Liver (tissue), 9 donors: Measurements from ENCODE around the gene CEACAM18. TPM values are rescaled to one million over a fixed set of nuclear protein-coding genes. Genes with fewer than 3 reads are reported as not detected.

Experiments
- DNase-seq: peaks from one replicate; pipeline ENCODE4 v3.0.0-alpha.2; 2017; ENCODE audit warnings: low spot score
- H3K27ac ChIP-seq, 2 donors: one replicate each; pipeline ENCODE4 v1.7.0; 2013; ENCODE audit warnings: inconsistent platforms in 2 of 2, low read length in 2 of 2, control low read depth in 1 of 2, low read depth in 1 of 2, mild to moderate bottlenecking in 1 of 2
- H3K27me3 ChIP-seq, 4 donors: one replicate each; pipeline versions ENCODE4 v1.6.1 to v1.7.0; 2013; ENCODE audit warnings: low read length in 3 of 4, inconsistent platforms in 1 of 4, mild to moderate bottlenecking in 1 of 4, moderate library complexity in 1 of 4; ENCODE audit not compliant: control insufficient read depth in 4 of 4, insufficient read depth in 4 of 4
- H3K36me3 ChIP-seq, 4 donors: one replicate each; pipeline versions ENCODE4 v1.6.1 to v1.7.0; 2013; ENCODE audit warnings: low read length in 3 of 4, mild to moderate bottlenecking in 3 of 4, low read depth in 1 of 4, moderate library complexity in 1 of 4; ENCODE audit not compliant: control insufficient read depth in 4 of 4, insufficient read depth in 3 of 4
- H3K4me1 ChIP-seq, 4 donors: one replicate each; pipeline versions ENCODE4 v1.6.1 to v1.7.0; 2013; ENCODE audit warnings: low read length in 3 of 4, mild to moderate bottlenecking in 3 of 4, moderate library complexity in 1 of 4; ENCODE audit not compliant: control insufficient read depth in 4 of 4, insufficient read depth in 4 of 4
- H3K4me3 ChIP-seq, 3 donors: one replicate each; pipeline versions ENCODE4 v1.6.1 to v1.7.0; 2013; ENCODE audit warnings: low read length in 3 of 3, control low read depth in 1 of 3, low read depth in 1 of 3, mild to moderate bottlenecking in 1 of 3
- H3K9ac ChIP-seq, 2 donors: one replicate each; pipeline ENCODE4 v1.7.0; 2013; ENCODE audit warnings: low read length in 2 of 2, mild to moderate bottlenecking in 2 of 2, moderate library complexity in 2 of 2, control low read depth in 1 of 2, low read depth in 1 of 2
- H3K9me3 ChIP-seq, 4 donors: one replicate each; pipeline versions ENCODE4 v1.6.1 to v1.7.0; 2013; ENCODE audit warnings: low read length in 3 of 4; ENCODE audit not compliant: control insufficient read depth in 4 of 4
- EGR1 ChIP-seq, 2 donors: IDR thresholded peaks; 2 replicates each; pipeline ENCODE4 v1.6.1; 2016 to 2018; ENCODE audit warnings: antibody characterized with exemption in 2 of 2, low read depth in 2 of 2
- FOXA1 ChIP-seq: IDR thresholded peaks from 2 replicates; pipeline ENCODE4 v1.6.1; 2016; ENCODE audit warnings: antibody characterized with exemption
- FOXA2 ChIP-seq: IDR thresholded peaks from 2 replicates; pipeline ENCODE4 v1.6.1; 2016; ENCODE audit warnings: antibody characterized with exemption
- GABPA ChIP-seq, 2 donors: IDR thresholded peaks in 1 of 2; conservative IDR thresholded peaks in 1 of 2; 2 replicates each; pipeline ENCODE4 v1.6.1; 2016; ENCODE audit warnings: antibody characterized with exemption in 2 of 2, mild to moderate bottlenecking in 1 of 2, moderate library complexity in 1 of 2
- HNF4A ChIP-seq, 2 donors: conservative IDR thresholded peaks; 2 replicates each; pipeline ENCODE4 v1.6.1; 2016; ENCODE audit warnings: antibody characterized with exemption in 2 of 2, mild to moderate bottlenecking in 2 of 2
- HNF4G ChIP-seq: IDR thresholded peaks from 2 replicates; pipeline ENCODE4 v1.6.1; 2016; ENCODE audit warnings: antibody characterized with exemption
- JUND ChIP-seq, 2 donors: IDR thresholded peaks; 2 replicates each; pipeline ENCODE4 v1.6.1; 2016; ENCODE audit warnings: antibody characterized with exemption in 2 of 2
- NR2F2 ChIP-seq: IDR thresholded peaks from 2 replicates; pipeline ENCODE4 v1.6.1; 2016; ENCODE audit warnings: antibody characterized with exemption
- RAD21 ChIP-seq, 2 donors: IDR thresholded peaks; 2 replicates each; pipeline ENCODE4 v1.6.1; 2016; ENCODE audit warnings: antibody characterized with exemption in 2 of 2, mild to moderate bottlenecking in 2 of 2
- RXRA ChIP-seq, 2 donors: IDR thresholded peaks; 2 replicates each; pipeline ENCODE4 v1.6.1; 2017 to 2018; ENCODE audit warnings: antibody characterized with exemption in 2 of 2, mild to moderate bottlenecking in 1 of 2
- SP1 ChIP-seq: IDR thresholded peaks from 2 replicates; pipeline ENCODE4 v1.6.1; 2018; ENCODE audit warnings: antibody characterized with exemption, mild to moderate bottlenecking
- YY1 ChIP-seq: IDR thresholded peaks from 2 replicates; pipeline ENCODE4 v1.6.1; 2016; ENCODE audit warnings: antibody characterized with exemption, mild to moderate bottlenecking
- WGBS: extraction: QIAGEN DNeasy Blood & Tissue Kit; methylation state at CpG from one replicate; pipeline ENCODE4 v1.1.7; 2013; 5-methylcytosine and 5-hydroxymethylcytosine counted together
- polyA plus RNA-seq, 2 donors: library from polyadenylated mRNA; stranded (reverse) in 1 of 2; unstranded in 1 of 2; fragments of 200-250 nt in 1 of 2; fragments of >200 nt in 1 of 2; fragmentation: Nextera tagmentation in 1 of 2; extraction: Ambion mirVana in 1 of 2; gene quantifications; one replicate each; pipeline versions ENCODE4 v1.2.1 to v1.2.3, GENCODE V29; 2013 to 2015
- total RNA-seq, 2 donors: library from RNA; depleted of rRNA; stranded (reverse); fragments of >200 nt; gene quantifications; one replicate each; pipeline ENCODE4 v1.2.3, GENCODE V29; 2014
- TF ChIP-seq, protein P1 (sequence below): IDR thresholded peaks from 2 replicates; pipeline ENCODE4 v1.6.1; 2016; ENCODE audit warnings: antibody characterized with exemption
- TF ChIP-seq, protein P2 (sequence below): fragments of 150-350 bp; IDR thresholded peaks from 2 replicates; pipeline ENCODE4 v1.5.1; 2017; ENCODE audit warnings: improper control_type of control experiment, low read depth, low read length; ENCODE audit not compliant: missing input control
- TF ChIP-seq, protein P3 (sequence below): IDR thresholded peaks from 2 replicates; pipeline ENCODE4 v1.6.1; 2016; ENCODE audit warnings: antibody characterized with exemption
- TF ChIP-seq, protein P4 (sequence below): IDR thresholded peaks from 2 replicates; pipeline ENCODE4 v1.6.1; 2016; ENCODE audit warnings: antibody characterized with exemption, mild to moderate bottlenecking
- donor health status: healthy.
- donor health status: healthy.
- donor health status: healthy.
- donor health status: healthy.
- donor health status: healthy.

The CEACAM18 gene
- total and polyA plus RNA-seq, 4 donors, result not detected

DNA sequence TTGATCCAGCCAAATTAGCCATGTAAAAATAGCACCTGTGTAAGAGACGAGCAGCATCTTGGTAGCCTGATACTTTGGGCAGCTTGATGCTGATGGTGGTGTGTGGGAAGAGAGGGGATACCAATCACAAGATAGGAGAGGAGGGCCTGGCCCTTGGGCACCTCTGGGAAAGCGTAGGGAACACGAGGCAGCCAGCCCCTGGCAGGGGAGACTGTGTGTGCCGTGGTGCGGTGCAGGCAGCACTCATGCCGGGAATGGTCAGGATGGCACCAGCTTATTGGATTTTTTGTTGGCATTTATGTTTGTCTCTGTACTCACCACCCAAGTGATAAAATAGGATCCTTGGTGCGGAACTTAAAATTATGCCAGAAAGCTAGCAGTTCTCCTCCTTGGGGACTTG lies 30.3 kb upstream of the CEACAM18 start:
- Histone ChIP-seq H3K9ac (no peak overlapping the region), H3K9me3 (no peaks in the 10 kb centered on the region), H3K27me3 (no peaks in the 10 kb centered on the region), H3K36me3 (no peaks in the 10 kb centered on the region), H3K4me1 (no peaks in the 10 kb centered on the region), H3K27ac (no peak overlapping the region), H3K4me3 (no peak overlapping the region)
- TF ChIP-seq, protein P1, sequence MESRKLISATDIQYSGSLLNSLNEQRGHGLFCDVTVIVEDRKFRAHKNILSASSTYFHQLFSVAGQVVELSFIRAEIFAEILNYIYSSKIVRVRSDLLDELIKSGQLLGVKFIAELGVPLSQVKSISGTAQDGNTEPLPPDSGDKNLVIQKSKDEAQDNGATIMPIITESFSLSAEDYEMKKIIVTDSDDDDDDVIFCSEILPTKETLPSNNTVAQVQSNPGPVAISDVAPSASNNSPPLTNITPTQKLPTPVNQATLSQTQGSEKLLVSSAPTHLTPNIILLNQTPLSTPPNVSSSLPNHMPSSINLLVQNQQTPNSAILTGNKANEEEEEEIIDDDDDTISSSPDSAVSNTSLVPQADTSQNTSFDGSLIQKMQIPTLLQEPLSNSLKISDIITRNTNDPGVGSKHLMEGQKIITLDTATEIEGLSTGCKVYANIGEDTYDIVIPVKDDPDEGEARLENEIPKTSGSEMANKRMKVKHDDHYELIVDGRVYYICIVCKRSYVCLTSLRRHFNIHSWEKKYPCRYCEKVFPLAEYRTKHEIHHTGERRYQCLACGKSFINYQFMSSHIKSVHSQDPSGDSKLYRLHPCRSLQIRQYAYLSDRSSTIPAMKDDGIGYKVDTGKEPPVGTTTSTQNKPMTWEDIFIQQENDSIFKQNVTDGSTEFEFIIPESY, result no peak
- TF ChIP-seq, protein P2, sequence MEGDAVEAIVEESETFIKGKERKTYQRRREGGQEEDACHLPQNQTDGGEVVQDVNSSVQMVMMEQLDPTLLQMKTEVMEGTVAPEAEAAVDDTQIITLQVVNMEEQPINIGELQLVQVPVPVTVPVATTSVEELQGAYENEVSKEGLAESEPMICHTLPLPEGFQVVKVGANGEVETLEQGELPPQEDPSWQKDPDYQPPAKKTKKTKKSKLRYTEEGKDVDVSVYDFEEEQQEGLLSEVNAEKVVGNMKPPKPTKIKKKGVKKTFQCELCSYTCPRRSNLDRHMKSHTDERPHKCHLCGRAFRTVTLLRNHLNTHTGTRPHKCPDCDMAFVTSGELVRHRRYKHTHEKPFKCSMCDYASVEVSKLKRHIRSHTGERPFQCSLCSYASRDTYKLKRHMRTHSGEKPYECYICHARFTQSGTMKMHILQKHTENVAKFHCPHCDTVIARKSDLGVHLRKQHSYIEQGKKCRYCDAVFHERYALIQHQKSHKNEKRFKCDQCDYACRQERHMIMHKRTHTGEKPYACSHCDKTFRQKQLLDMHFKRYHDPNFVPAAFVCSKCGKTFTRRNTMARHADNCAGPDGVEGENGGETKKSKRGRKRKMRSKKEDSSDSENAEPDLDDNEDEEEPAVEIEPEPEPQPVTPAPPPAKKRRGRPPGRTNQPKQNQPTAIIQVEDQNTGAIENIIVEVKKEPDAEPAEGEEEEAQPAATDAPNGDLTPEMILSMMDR, result no peak
- TF ChIP-seq FOXA1 (no peak), NR2F2 (no peak), HNF4G (no peak), FOXA2 (no peak), RXRA (IDR thresholded peaks at IDR 0.05) (no peak), RAD21 (IDR thresholded peaks at IDR 0.05) (no peak), GABPA (IDR thresholded peaks at IDR 0.05 in 1 of 2, conservative IDR thresholded peaks at IDR 0.05 in 1 of 2) (no peak)
- no peak for DNase-seq
- WGBS, result 74% methylated on average over 7 of the region's 7 CpGs

DNA sequence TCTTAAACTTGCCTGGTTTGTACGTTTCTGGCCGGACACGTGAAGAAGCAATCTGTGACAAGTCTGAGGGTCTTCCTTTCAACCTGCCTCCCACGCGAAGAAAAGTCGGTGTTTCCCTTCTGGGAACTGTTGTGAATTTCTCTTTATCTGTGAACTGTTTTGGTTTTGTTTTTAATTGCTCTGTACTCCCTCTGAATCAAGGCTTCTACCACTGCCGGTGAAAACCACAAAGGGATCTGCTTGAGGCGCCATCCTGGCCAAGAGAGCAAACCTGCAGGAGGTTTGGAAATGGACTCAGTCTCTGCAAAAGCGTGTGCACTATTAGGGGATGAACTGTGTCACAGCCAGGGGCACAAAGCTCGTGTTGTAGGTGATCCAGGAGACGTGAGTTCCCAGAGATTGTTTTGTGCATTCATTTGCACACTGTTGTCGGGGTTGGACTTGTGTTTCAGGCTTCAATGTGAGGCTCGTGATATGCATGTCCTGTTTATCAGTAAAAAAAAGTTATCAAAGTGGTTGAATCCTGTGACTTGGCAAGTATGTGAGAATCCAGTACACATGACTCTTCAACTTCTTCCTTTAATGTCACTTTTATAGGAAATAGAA lies 29.8 kb upstream of the CEACAM18 start:
- H3K9ac ChIP-seq, result no peak overlapping the region
- H3K27ac ChIP-seq, result no peak overlapping the region
- no peaks in the 10 kb centered on the region for H3K4me1 ChIP-seq
- no peak overlapping the region for H3K4me3 ChIP-seq
- H3K36me3 ChIP-seq, result no peaks in the 10 kb centered on the region
- H3K27me3 ChIP-seq, result no peaks in the 10 kb centered on the region
- WGBS, result 49% methylated on average over 13 of the region's 13 CpGs
- TF ChIP-seq HNF4G (no peak), NR2F2 (no peak), EGR1 (IDR thresholded peaks at IDR 0.05; ENCODE audit: low read depth in 2 of 2) (no peak), FOXA2 (no peak), YY1 (no peak)
- TF ChIP-seq, protein P1, result no peak
- no peaks in the 10 kb centered on the region for H3K9me3 ChIP-seq
- DNase-seq, result no peak

DNA sequence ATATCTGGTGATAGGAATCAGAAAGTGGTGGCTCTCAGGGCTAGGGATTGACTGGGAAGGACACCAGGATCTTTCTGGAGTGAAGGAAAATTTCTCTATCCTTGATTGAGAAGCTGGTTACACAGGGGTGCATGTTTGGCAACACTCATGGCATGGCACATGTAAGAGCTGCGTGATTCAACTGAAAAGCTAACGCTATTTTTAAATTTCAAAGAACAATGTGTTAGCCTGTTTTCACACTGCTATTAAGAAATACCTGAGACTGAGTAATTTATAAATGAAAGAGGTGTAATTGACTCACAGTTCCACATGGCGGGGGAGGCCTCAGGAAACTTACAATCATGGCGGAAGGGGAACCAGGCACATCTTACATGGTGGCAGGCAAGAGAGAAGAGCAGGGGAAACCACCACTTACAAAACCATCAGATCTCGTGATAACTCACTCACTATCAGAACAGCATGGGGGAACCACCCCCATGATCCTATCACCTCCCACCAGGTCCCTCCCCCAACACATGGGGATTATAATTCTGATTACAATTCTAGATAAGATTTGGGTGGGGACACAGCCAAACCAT lies 27.5 kb upstream of the CEACAM18 start:
- H3K9ac ChIP-seq, result no peak overlapping the region
- H3K9me3 ChIP-seq, result no peaks in the 10 kb centered on the region
- H3K27ac ChIP-seq, result no peak overlapping the region
- no peaks in the 10 kb centered on the region for H3K36me3 ChIP-seq
- no peak overlapping the region for H3K4me3 ChIP-seq
- 75% methylated on average over 5 of the region's 5 CpGs for WGBS
- H3K27me3 ChIP-seq, result no peaks in the 10 kb centered on the region
- no peaks in the 10 kb centered on the region for H3K4me1 ChIP-seq
- DNase-seq, result no peak
- no peak for TF ChIP-seq EGR1 (IDR thresholded peaks at IDR 0.05; ENCODE audit: low read depth in 2 of 2)
- TF ChIP-seq SP1, result no peak
- no peak for TF ChIP-seq JUND (IDR thresholded peaks at IDR 0.05)
- TF ChIP-seq HNF4A (conservative IDR thresholded peaks at IDR 0.05), result no peak
- no peak for TF ChIP-seq NR2F2
- no peak for TF ChIP-seq GABPA (IDR thresholded peaks at IDR 0.05 in 1 of 2, conservative IDR thresholded peaks at IDR 0.05 in 1 of 2)
- TF ChIP-seq FOXA2, result no peak
- TF ChIP-seq, protein P3, sequence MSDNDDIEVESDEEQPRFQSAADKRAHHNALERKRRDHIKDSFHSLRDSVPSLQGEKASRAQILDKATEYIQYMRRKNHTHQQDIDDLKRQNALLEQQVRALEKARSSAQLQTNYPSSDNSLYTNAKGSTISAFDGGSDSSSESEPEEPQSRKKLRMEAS, result no peak
- TF ChIP-seq RXRA (IDR thresholded peaks at IDR 0.05), result no peak
- TF ChIP-seq, protein P4, sequence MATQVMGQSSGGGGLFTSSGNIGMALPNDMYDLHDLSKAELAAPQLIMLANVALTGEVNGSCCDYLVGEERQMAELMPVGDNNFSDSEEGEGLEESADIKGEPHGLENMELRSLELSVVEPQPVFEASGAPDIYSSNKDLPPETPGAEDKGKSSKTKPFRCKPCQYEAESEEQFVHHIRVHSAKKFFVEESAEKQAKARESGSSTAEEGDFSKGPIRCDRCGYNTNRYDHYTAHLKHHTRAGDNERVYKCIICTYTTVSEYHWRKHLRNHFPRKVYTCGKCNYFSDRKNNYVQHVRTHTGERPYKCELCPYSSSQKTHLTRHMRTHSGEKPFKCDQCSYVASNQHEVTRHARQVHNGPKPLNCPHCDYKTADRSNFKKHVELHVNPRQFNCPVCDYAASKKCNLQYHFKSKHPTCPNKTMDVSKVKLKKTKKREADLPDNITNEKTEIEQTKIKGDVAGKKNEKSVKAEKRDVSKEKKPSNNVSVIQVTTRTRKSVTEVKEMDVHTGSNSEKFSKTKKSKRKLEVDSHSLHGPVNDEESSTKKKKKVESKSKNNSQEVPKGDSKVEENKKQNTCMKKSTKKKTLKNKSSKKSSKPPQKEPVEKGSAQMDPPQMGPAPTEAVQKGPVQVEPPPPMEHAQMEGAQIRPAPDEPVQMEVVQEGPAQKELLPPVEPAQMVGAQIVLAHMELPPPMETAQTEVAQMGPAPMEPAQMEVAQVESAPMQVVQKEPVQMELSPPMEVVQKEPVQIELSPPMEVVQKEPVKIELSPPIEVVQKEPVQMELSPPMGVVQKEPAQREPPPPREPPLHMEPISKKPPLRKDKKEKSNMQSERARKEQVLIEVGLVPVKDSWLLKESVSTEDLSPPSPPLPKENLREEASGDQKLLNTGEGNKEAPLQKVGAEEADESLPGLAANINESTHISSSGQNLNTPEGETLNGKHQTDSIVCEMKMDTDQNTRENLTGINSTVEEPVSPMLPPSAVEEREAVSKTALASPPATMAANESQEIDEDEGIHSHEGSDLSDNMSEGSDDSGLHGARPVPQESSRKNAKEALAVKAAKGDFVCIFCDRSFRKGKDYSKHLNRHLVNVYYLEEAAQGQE, result no peak
- no peak for TF ChIP-seq HNF4G
- TF ChIP-seq RAD21 (IDR thresholded peaks at IDR 0.05), result no peak
